NCI-H2107 (cell line): Measurements from ENCODE around the gene PRDM12.

Source experiments
- DNase-seq: peaks from one replicate; lab custom pipeline; 2025; lab: John Stamatoyannopoulos, UW

The PRDM12 gene

DNA sequence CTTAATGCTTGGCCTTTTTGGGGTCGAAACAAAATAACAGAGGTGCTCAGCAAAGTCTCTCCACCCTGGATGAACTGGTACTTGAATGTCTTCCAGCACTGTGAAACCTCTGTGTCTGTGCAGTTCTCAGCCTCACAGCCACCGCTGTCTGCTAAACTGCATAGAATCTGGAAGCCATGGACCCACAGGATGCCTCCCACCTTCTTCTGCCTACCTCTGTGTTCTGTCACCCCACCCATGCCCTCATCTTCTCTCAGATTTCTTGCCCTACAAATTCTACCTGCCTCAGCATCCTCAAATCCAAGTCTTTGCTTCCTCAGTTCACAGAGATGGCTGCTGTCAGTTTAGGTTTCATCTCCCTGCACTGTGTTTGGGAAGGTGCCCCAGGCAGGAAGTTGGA lies 64.8 kb downstream of the PRDM12 start:
- no peak for DNase-seq

DNA sequence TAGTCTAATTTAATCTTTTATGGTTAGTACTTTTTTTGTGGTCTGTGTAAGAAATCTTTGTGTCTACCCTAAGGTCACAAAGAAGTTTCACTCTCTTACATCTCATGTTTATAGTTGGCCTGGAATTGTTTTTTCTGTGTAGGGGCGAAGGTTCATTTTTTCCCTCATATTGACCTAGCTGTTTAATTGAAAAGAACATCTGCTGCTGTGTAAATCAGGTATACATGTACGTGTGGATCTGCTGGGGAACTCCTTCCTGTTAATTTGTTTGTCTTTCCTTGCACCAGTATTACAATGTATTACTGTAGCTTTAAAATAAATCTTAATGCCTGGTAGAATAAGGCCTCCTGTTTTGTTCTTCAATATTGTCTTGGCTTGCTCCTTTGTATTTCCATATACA lies 67.0 kb downstream of the PRDM12 start:
- no peak for DNase-seq

DNA sequence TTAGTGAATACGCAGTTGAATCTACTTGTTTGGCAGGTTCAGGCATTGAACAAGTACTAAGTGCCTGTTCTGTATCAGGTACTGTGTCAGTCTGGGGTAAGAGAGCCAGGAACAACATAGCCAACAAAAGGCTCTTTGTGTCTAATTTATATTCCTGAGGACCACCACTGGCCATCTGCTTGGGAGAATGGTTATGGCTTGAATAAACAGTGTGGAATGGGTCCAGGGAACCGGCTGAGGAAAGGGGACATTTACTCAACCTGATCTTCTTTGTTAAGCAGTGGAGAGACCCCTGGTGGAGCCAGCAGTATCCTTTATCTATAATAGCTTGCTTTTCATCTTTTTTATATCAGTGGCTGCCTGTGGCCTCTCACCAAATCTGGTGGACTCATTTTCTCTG lies 67.7 kb downstream of the PRDM12 start:
- DNase-seq, result no peak
